GM23338 (cell line): Measurements from ENCODE around the gene TTC16. TPM values are rescaled to one million over a fixed set of nuclear protein-coding genes. Genes with fewer than 3 reads are reported as not detected.

Source experiments
- ATAC-seq: fragments of 200-7000 bp; cut with Tn5 transposase; 3 replicates; pipeline ENCODE4 v1.9.1; 2020
- DNase-seq: peaks from one replicate; pipeline ENCODE4 v3.0.0-alpha.2; 2015; ENCODE audit warnings: low spot score
- H2AFZ ChIP-seq: fragments of 200-600 bp; sonication (generic); 2 replicates; pipeline ENCODE4 v1.8.0; 2016; ENCODE audit warnings: antibody characterized with exemption, mild to moderate bottlenecking, moderate library complexity
- H3F3A ChIP-seq: fragments of 200-600 bp; sonication (generic); replicated peaks from 2 replicates; pipeline ENCODE4 v1.8.0; 2017; ENCODE audit warnings: antibody characterized with exemption, mixed run types, low read depth
- H3K27ac ChIP-seq: fragments of 200-600 bp; sonication (generic); 2 replicates; pipeline ENCODE4 v1.6.1; 2016; ENCODE audit warnings: low read depth
- H3K27me3 ChIP-seq: fragments of 200-600 bp; sonication (generic); 2 replicates; pipeline ENCODE4 v1.8.0; 2016; ENCODE audit warnings: mild to moderate bottlenecking, mixed run types, moderate library complexity; ENCODE audit not compliant: insufficient read depth
- H3K36me3 ChIP-seq: fragments of 200-600 bp; sonication (generic); 2 replicates; pipeline ENCODE4 v1.8.0; 2016; ENCODE audit warnings: mild to moderate bottlenecking; ENCODE audit not compliant: insufficient read depth
- H3K4me1 ChIP-seq: fragments of 200-600 bp; sonication (generic); 2 replicates; pipeline ENCODE4 v1.8.0; 2016; ENCODE audit warnings: mild to moderate bottlenecking, moderate library complexity; ENCODE audit not compliant: insufficient read depth
- H3K4me2 ChIP-seq: fragments of 200-600 bp; sonication (generic); 2 replicates; pipeline ENCODE4 v1.7.1; 2017; ENCODE audit warnings: mixed run types
- H3K4me3 ChIP-seq: fragments of 200-600 bp; sonication (generic); 2 replicates; pipeline ENCODE4 v1.6.1; 2016; ENCODE audit warnings: mixed run types
- H3K79me2 ChIP-seq: fragments of 200-600 bp; sonication (generic); replicated peaks from 2 replicates; pipeline ENCODE4 v1.8.0; 2017; ENCODE audit warnings: mild to moderate bottlenecking; ENCODE audit not compliant: insufficient read depth
- H3K9me2 ChIP-seq: fragments of 200-600 bp; sonication (generic); 2 replicates; pipeline ENCODE4 v1.8.0; 2017; ENCODE audit not compliant: insufficient read depth
- H4K20me1 ChIP-seq: fragments of 200-600 bp; sonication (generic); replicated peaks from 2 replicates; pipeline ENCODE4 v1.8.0; 2017; ENCODE audit warnings: mild to moderate bottlenecking; ENCODE audit not compliant: insufficient read depth
- H3K27ac Mint-ChIP-seq: 2 replicates; pipeline ENCODE4 v1.8.0; 2020; ENCODE audit warnings: inconsistent platforms, mild to moderate bottlenecking, moderate library complexity, mixed read lengths
- H3K27me3 Mint-ChIP-seq: 3 replicates; pipeline ENCODE4 v1.8.0; 2022; ENCODE audit warnings: low read depth, mild to moderate bottlenecking, moderate library complexity, mixed read lengths, inconsistent platforms; ENCODE audit not compliant: insufficient read depth, poor library complexity
- H3K36me3 Mint-ChIP-seq: 3 replicates; pipeline ENCODE4 v1.8.0; 2021; ENCODE audit warnings: low read depth, mild to moderate bottlenecking, inconsistent platforms, moderate library complexity, mixed read lengths
- H3K4me1 Mint-ChIP-seq: 3 replicates; pipeline ENCODE4 v1.8.0; 2020; ENCODE audit warnings: mild to moderate bottlenecking, inconsistent platforms, mixed read lengths
- H3K4me3 Mint-ChIP-seq: 3 replicates; pipeline ENCODE4 v1.8.0; 2021; ENCODE audit warnings: moderate library complexity, mild to moderate bottlenecking, inconsistent platforms, mixed read lengths
- H3K9me3 Mint-ChIP-seq: 3 replicates; pipeline ENCODE4 v1.8.0; 2020; ENCODE audit warnings: moderate library complexity, mild to moderate bottlenecking, inconsistent platforms, mixed read lengths
- CREB1 ChIP-seq: fragments of 250-450 bp; sonication (Bioruptor Pico); IDR thresholded peaks from 2 replicates; pipeline ENCODE4 v1.5.0; 2020; ENCODE audit warnings: low read depth, mild to moderate bottlenecking, moderate library complexity
- EZH2 ChIP-seq: fragments of 200-600 bp; sonication (generic); IDR thresholded peaks from one replicate; pipeline ENCODE4 v1.8.0; 2017; ENCODE audit warnings: antibody characterized with exemption, mild to moderate bottlenecking, low read depth; ENCODE audit not compliant: unreplicated experiment
- EZH2phosphoT487 ChIP-seq: fragments of 200-600 bp; sonication (generic); IDR thresholded peaks from one replicate; pipeline ENCODE4 v1.8.1; 2018; ENCODE audit warnings: antibody characterized with exemption; ENCODE audit not compliant: unreplicated experiment
- NANOG ChIP-seq: IDR thresholded peaks from 2 replicates; pipeline ENCODE4 v1.6.1; 2016; ENCODE audit warnings: antibody characterized with exemption, borderline replicate concordance
- POLR2AphosphoS5 ChIP-seq: IDR thresholded peaks from 2 replicates; pipeline ENCODE4 v1.6.1; 2016; ENCODE audit warnings: antibody characterized with exemption, low read depth
- STAT1 ChIP-seq: IDR thresholded peaks from one replicate; pipeline ENCODE4 v1.6.1; 2016; ENCODE audit warnings: antibody characterized with exemption; ENCODE audit not compliant: unreplicated experiment
- ZNF331 ChIP-seq: fragments of 250-450 bp; sonication (Bioruptor Pico); IDR thresholded peaks from 2 replicates; pipeline ENCODE4 v1.5.0; 2020; ENCODE audit warnings: low read depth, mild to moderate bottlenecking, moderate library complexity
- polyA plus RNA-seq: library from polyadenylated mRNA; unstranded; fragments of >200 nt; fragmentation: Nextera tagmentation; extraction: Ambion mirVana; gene quantifications from 2 replicates; pipeline ENCODE4 v1.2.1, GENCODE V29; 2016
- total RNA-seq: library from RNA; depleted of rRNA; stranded (reverse); fragments of >200 nt; shearing (Covaris generic); gene quantifications from 2 replicates; pipeline ENCODE4 v1.2.3, GENCODE V29; 2014
- TF ChIP-seq, protein P1 (sequence below): fragments of 250-450 bp; sonication (Bioruptor Pico); IDR thresholded peaks from 2 replicates; pipeline ENCODE4 v1.5.0; 2020; ENCODE audit warnings: mild to moderate bottlenecking, moderate library complexity
- TF ChIP-seq, protein P2 (sequence below): IDR thresholded peaks from 2 replicates; pipeline ENCODE4 v1.6.1; 2016; ENCODE audit warnings: antibody characterized with exemption
- TF ChIP-seq, protein P3 (sequence below): IDR thresholded peaks from one replicate; pipeline ENCODE4 v1.6.1; 2018; ENCODE audit warnings: antibody characterized with exemption; ENCODE audit not compliant: unreplicated experiment

Gene TTC16
- total and polyA plus RNA-seq, 2 experiments from 2014 or later: not detected

DNA sequence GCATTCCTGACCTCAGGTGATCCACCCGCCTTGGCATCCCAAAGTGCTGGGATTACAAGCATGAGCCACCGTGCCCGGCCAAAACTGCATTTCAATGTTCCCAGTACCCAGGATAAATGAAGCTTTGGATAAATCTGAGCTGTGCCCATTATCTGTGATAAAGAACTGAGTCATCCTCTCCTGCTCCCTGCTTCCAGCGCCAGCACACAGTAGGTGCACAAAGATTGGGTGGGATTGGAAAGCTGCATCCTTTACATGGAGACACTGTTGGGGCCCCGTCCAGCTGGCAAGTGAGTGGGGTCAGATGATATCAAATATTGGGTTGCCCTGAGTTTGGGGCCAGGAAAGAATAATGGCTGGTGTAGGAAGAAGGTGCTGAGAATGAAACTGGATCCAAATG is 45.2 kb downstream of the TTC16 start (continued):
- TF ChIP-seq, protein P1, sequence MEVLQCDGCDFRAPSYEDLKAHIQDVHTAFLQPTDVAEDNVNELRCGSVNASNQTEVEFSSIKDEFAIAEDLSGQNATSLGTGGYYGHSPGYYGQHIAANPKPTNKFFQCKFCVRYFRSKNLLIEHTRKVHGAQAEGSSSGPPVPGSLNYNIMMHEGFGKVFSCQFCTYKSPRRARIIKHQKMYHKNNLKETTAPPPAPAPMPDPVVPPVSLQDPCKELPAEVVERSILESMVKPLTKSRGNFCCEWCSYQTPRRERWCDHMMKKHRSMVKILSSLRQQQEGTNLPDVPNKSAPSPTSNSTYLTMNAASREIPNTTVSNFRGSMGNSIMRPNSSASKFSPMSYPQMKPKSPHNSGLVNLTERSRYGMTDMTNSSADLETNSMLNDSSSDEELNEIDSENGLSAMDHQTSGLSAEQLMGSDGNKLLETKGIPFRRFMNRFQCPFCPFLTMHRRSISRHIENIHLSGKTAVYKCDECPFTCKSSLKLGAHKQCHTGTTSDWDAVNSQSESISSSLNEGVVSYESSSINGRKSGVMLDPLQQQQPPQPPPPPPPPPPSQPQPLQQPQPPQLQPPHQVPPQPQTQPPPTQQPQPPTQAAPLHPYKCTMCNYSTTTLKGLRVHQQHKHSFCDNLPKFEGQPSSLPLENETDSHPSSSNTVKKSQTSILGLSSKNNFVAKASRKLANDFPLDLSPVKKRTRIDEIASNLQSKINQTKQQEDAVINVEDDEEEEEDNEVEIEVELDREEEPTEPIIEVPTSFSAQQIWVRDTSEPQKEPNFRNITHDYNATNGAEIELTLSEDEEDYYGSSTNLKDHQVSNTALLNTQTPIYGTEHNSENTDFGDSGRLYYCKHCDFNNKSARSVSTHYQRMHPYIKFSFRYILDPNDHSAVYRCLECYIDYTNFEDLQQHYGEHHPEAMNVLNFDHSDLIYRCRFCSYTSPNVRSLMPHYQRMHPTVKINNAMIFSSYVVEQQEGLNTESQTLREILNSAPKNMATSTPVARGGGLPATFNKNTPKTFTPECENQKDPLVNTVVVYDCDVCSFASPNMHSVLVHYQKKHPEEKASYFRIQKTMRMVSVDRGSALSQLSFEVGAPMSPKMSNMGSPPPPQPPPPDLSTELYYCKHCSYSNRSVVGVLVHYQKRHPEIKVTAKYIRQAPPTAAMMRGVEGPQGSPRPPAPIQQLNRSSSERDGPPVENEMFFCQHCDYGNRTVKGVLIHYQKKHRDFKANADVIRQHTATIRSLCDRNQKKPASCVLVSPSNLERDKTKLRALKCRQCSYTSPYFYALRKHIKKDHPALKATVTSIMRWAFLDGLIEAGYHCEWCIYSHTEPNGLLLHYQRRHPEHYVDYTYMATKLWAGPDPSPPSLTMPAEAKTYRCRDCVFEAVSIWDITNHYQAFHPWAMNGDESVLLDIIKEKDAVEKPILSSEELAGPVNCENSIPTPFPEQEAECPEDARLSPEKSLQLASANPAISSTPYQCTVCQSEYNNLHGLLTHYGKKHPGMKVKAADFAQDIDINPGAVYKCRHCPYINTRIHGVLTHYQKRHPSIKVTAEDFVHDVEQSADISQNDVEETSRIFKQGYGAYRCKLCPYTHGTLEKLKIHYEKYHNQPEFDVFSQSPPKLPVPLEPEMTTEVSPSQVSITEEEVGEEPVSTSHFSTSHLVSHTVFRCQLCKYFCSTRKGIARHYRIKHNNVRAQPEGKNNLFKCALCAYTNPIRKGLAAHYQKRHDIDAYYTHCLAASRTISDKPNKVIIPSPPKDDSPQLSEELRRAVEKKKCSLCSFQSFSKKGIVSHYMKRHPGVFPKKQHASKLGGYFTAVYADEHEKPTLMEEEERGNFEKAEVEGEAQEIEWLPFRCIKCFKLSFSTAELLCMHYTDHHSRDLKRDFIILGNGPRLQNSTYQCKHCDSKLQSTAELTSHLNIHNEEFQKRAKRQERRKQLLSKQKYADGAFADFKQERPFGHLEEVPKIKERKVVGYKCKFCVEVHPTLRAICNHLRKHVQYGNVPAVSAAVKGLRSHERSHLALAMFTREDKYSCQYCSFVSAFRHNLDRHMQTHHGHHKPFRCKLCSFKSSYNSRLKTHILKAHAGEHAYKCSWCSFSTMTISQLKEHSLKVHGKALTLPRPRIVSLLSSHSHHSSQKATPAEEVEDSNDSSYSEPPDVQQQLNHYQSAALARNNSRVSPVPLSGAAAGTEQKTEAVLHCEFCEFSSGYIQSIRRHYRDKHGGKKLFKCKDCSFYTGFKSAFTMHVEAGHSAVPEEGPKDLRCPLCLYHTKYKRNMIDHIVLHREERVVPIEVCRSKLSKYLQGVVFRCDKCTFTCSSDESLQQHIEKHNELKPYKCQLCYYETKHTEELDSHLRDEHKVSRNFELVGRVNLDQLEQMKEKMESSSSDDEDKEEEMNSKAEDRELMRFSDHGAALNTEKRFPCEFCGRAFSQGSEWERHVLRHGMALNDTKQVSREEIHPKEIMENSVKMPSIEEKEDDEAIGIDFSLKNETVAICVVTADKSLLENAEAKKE (CRISPR knock-in tag): no peak
- no peak for TF ChIP-seq ZNF331 (CRISPR knock-in tag)
- TF ChIP-seq, protein P2, sequence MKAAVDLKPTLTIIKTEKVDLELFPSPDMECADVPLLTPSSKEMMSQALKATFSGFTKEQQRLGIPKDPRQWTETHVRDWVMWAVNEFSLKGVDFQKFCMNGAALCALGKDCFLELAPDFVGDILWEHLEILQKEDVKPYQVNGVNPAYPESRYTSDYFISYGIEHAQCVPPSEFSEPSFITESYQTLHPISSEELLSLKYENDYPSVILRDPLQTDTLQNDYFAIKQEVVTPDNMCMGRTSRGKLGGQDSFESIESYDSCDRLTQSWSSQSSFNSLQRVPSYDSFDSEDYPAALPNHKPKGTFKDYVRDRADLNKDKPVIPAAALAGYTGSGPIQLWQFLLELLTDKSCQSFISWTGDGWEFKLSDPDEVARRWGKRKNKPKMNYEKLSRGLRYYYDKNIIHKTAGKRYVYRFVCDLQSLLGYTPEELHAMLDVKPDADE: no peak
- TF ChIP-seq EZH2: no peak

DNA sequence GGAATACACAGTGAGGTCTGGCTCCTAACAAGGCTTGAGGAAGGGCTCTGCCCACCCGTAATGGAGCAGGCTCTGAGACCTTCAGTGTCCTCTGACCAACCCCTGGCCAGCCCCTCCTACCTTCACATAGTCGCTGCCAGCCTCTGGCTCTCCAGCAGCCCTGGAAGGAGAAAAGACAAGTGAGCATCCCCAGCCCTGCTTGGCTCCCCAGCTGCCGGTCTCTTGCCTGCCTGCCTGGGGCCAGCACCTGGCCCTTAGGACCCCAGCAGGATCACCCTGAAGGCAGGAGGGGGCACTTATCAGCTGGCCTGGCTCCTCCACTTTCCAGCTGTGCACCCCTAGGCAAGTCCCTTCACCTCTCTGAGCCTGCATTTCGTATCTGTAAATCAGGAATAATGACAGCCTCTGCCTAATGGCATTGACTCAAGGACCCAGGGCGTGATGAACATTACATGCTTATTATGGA is 45.6 kb downstream of the TTC16 start:
- Mint-ChIP-seq H3K27me3 (peaks cover 19% of the 10 kb centered on the region), H3K27ac (no peak overlapping the region), H3K4me3 (no peak overlapping the region), H3K9me3 (no peaks in the 10 kb centered on the region), H3K4me1 (peaks cover 33% of the 10 kb centered on the region), H3K36me3 (no peaks in the 10 kb centered on the region; the same call in 2 of the 3 replicates)
- ATAC-seq (peak; percentile 12), DNase-seq (no peak)
- H3K4me3 ChIP-seq: no peak overlapping the region
- peaks cover 3% of the 10 kb centered on the region; the same call in 1 of the 2 replicates for H3K27me3 ChIP-seq
- H3F3A ChIP-seq: peaks cover 10% of the 10 kb centered on the region; the same call in 1 of the 2 replicates
- no peaks in the 10 kb centered on the region for H3K9me2 ChIP-seq
- no peaks in the 10 kb centered on the region for H3K36me3 ChIP-seq
- 0 out of 2 replicates have a peak overlapping the region, but pooled peaks have one; percentile 10 for H2AFZ ChIP-seq
- H4K20me1 ChIP-seq: no peaks in the 10 kb centered on the region
- H3K4me1 ChIP-seq: peaks cover 19% of the 10 kb centered on the region
- H3K79me2 ChIP-seq: no peaks in the 10 kb centered on the region
- H3K27ac ChIP-seq: no peak overlapping the region
- H3K4me2 ChIP-seq: peak overlapping the region; percentile 43; the same call in 1 of the 2 replicates
- no peak for TF ChIP-seq STAT1
- TF ChIP-seq POLR2AphosphoS5: no peak
- TF ChIP-seq EZH2phosphoT487: no peak
- TF ChIP-seq ZNF331 (CRISPR knock-in tag): no peak
- TF ChIP-seq, protein P3, sequence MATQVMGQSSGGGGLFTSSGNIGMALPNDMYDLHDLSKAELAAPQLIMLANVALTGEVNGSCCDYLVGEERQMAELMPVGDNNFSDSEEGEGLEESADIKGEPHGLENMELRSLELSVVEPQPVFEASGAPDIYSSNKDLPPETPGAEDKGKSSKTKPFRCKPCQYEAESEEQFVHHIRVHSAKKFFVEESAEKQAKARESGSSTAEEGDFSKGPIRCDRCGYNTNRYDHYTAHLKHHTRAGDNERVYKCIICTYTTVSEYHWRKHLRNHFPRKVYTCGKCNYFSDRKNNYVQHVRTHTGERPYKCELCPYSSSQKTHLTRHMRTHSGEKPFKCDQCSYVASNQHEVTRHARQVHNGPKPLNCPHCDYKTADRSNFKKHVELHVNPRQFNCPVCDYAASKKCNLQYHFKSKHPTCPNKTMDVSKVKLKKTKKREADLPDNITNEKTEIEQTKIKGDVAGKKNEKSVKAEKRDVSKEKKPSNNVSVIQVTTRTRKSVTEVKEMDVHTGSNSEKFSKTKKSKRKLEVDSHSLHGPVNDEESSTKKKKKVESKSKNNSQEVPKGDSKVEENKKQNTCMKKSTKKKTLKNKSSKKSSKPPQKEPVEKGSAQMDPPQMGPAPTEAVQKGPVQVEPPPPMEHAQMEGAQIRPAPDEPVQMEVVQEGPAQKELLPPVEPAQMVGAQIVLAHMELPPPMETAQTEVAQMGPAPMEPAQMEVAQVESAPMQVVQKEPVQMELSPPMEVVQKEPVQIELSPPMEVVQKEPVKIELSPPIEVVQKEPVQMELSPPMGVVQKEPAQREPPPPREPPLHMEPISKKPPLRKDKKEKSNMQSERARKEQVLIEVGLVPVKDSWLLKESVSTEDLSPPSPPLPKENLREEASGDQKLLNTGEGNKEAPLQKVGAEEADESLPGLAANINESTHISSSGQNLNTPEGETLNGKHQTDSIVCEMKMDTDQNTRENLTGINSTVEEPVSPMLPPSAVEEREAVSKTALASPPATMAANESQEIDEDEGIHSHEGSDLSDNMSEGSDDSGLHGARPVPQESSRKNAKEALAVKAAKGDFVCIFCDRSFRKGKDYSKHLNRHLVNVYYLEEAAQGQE: no peak
- TF ChIP-seq, protein P2: no peak
- no peak for TF ChIP-seq NANOG
- TF ChIP-seq CREB1 (CRISPR knock-in tag): no peak
- TF ChIP-seq EZH2: no peak
